HG03045 (cell line): ENCODE data around the gene GAB4.

Experiments used
- ATAC-seq: cut with Tn5 transposase; IDR thresholded peaks from one replicate; pipeline ENCODE4 v1.9.1; 2021; ENCODE audit warnings: mild to moderate bottlenecking, moderate library complexity; ENCODE audit not compliant: unreplicated experiment

GAB4 gene

GRCh38 chr22:16989915-16990314 is 18.1 kb downstream of the GAB4 start:
- ATAC-seq: no peak

GRCh38 chr22:16988257-16988656 is 19.8 kb downstream of the GAB4 start:
- ATAC-seq: no peak

- ATAC-seq: no peak
Observed at GRCh38 chr22:16987822-16988221, 20.2 kb downstream of the GAB4 start.

GRCh38 chr22:16975155-16975885 is 32.7 kb downstream of the GAB4 start:
- ATAC-seq: no peak

GRCh38 chr22:16974298-16975084 is 33.5 kb downstream of the GAB4 start:
- no peak for ATAC-seq

GRCh38 chr22:16973591-16974297 is 34.3 kb downstream of the GAB4 start:
- no peak for ATAC-seq

- ATAC-seq: no peak
Observed at GRCh38 chr22:16972311-16972710, 35.7 kb downstream of the GAB4 start.

GRCh38 chr22:16970446-16970845 is 37.6 kb downstream of the GAB4 start:
- ATAC-seq: no peak

GRCh38 chr22:16969508-16970327 is 38.3 kb downstream of the GAB4 start:
- no peak for ATAC-seq

- no peak for ATAC-seq
Observed at GRCh38 chr22:16968218-16968595, 39.8 kb downstream of the GAB4 start.

GRCh38 chr22:16967453-16968217 is 40.4 kb downstream of the GAB4 start:
- no peak for ATAC-seq

GRCh38 chr22:16966251-16966650 is 41.8 kb downstream of the GAB4 start:
- no peak for ATAC-seq

GRCh38 chr22:16965560-16965959 is 42.5 kb downstream of the GAB4 start:
- no peak for ATAC-seq

- no peak for ATAC-seq
Observed at GRCh38 chr22:16965083-16965482, 42.9 kb downstream of the GAB4 start.

GRCh38 chr22:16964366-16964765 is 43.7 kb downstream of the GAB4 start:
- ATAC-seq: no peak

- no peak for ATAC-seq
Observed at GRCh38 chr22:16963189-16963945, 44.7 kb downstream of the GAB4 start.

- no peak for ATAC-seq
Observed at GRCh38 chr22:16962501-16962900, 45.5 kb downstream of the GAB4 start.

- no peak for ATAC-seq
Observed at GRCh38 chr22:16961477-16962186, 46.4 kb downstream of the GAB4 start.

GRCh38 chr22:16960884-16961249 is 47.2 kb downstream of the GAB4 start:
- ATAC-seq: no peak
